GM10266 (cell line): Measurements from ENCODE around the gene HAO1.
"Not testable (repeated sequence)": the region's sequence is repeated elsewhere in the genome, so short reads cannot be mapped to it uniquely, and the experiment has no call there.

Source experiments
- DNase-seq: peaks from one replicate; pipeline ENCODE4 v3.0.0; 2012; ENCODE audit errors: extremely low spot score
- CTCF ChIP-seq: IDR thresholded peaks from 2 replicates; pipeline ENCODE4 v1.5.1; 2012; ENCODE audit warnings: mild to moderate bottlenecking, low read depth; ENCODE audit not compliant: control insufficient read depth, insufficient read depth; ENCODE audit errors: missing control alignments

HAO1 gene

GRCh38 chr20:7848351-7848750 lies 91.9 kb downstream of the HAO1 start:
- no peak for DNase-seq
- TF ChIP-seq CTCF, result no peak

- DNase-seq, result no peak
- TF ChIP-seq CTCF, result no peak
Observed at GRCh38 chr20:7843613-7844012, 96.6 kb downstream of the HAO1 start.

- TF ChIP-seq CTCF, result no peak
- no peak for DNase-seq
Observed at GRCh38 chr20:7841971-7842310, 98.3 kb downstream of the HAO1 start.

GRCh38 chr20:7841291-7841970 lies 98.8 kb downstream of the HAO1 start:
- DNase-seq, result no peak
- TF ChIP-seq CTCF, result no peak

- no peak for DNase-seq
- TF ChIP-seq CTCF, result no peak
Observed at GRCh38 chr20:7836076-7836475, 104.2 kb downstream of the HAO1 start.

DNA sequence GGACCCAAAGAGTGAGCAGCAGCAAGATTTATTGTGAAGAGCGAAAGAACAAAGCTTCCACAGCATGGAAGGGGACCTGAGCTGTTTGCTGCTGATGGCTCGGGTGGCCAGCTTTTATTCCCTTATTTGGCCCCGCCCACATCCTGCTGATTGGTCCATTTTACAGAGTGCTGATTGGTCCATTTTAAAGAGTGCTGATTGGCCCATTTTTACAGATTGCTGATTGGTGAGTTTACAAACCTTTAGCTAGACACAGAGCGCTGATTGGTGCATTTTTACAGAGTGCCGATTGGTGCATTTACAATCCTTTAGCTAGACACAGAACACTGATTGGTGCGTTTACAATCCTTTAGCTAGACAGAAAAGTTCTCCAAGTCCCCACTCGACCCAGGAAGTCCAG lies 105.8 kb downstream of the HAO1 start:
- not testable (repeated sequence) for DNase-seq
